ENCODE measurements around the gene GPC6. TPM values are rescaled to one million over a fixed set of nuclear protein-coding genes. Genes with fewer than 3 reads are reported as not detected.

GPC6 gene
- polyA plus RNA-seq, 1 donor (not counting 4 experiments of a cell fraction or from before 2014, with no cell fraction given): 0.42 TPM

DNA sequence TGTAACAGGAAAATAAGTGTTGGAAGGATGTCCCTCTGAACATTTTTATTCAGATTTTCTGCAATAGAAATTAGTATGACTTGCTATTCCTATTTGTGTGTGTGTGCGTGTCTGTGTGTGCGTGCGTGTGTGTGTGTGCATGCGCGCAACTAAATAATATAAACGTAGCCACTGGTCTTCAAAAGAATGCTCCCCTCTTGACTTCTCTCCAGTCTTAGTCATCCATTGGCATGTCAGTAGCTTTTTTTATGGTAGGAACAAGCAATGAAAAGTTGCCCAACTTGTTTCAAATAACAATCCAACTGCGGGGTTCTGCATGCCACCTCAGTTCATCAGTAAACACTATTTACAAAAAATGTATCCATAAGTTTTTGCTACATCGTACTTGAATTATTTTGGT, 249.6 kb downstream of the GPC6 start:
- Histone ChIP-seq H3K9me1 (ENCODE audit: control insufficient read depth, extremely low read depth, insufficient read depth, low read length) (no peaks in the 10 kb centered on the region), H3K4me2 (ENCODE audit: control insufficient read depth, extremely low read depth, insufficient read depth, low read depth, low read length) (no peak overlapping the region), H3K4me3 (ENCODE audit: control insufficient read depth in 2 of 3, extremely low read depth in 1 of 3, insufficient read depth in 2 of 3, low read depth in 1 of 3, low read length in 3 of 3) (no peak overlapping the region), H4K20me1 (ENCODE audit: control insufficient read depth, extremely low read depth, insufficient read depth, low read length) (no peaks in the 10 kb centered on the region), H3K27me3 (ENCODE audit: control insufficient read depth, extremely low read depth, insufficient read depth, low read length) (no peaks in the 10 kb centered on the region), H3K27ac (ENCODE audit: control insufficient read depth, insufficient read depth, low read length) (no peak overlapping the region), H3K9ac (ENCODE audit: control insufficient read depth, extremely low read depth, insufficient read depth, low read length) (no peak overlapping the region), H3K4me1 (ENCODE audit: control insufficient read depth, extremely low read depth, insufficient read depth, low read length) (no peaks in the 10 kb centered on the region), H3K9me3 (ENCODE audit: control insufficient read depth, low read depth, low read length) (no peaks in the 10 kb centered on the region), H2AFZ (ENCODE audit: control insufficient read depth, low read length) (no peak overlapping the region), H3K79me2 (ENCODE audit: control insufficient read depth, insufficient read depth, low read length) (no peaks in the 10 kb centered on the region), H3K36me3 (ENCODE audit: control insufficient read depth in 2 of 2, extremely low read depth in 1 of 2, insufficient read depth in 2 of 2, low read length in 2 of 2) (no peaks in the 10 kb centered on the region)
- DNase-seq (ENCODE audit: low read depth, low spot score) (no peak), FAIRE-seq (no peak)
- TF ChIP-seq CTCF (optimal IDR thresholded peaks at IDR 0.05 in 1 of 3, IDR thresholded peaks at IDR 0.05 in 1 of 3, conservative IDR thresholded peaks at IDR 0.05 in 1 of 3; ENCODE audit: extremely low read depth in 1 of 3, insufficient read depth in 2 of 3, low read length in 3 of 3) (no peak), EZH2 (IDR thresholded peaks at IDR 0.05; ENCODE audit: low read length) (no peak)
- dilution Hi-C loops (cut with MboI; ENCODE audit: extremely low pct_ligation_motif_present, low sequenced_read_pairs): no loop called here

DNA sequence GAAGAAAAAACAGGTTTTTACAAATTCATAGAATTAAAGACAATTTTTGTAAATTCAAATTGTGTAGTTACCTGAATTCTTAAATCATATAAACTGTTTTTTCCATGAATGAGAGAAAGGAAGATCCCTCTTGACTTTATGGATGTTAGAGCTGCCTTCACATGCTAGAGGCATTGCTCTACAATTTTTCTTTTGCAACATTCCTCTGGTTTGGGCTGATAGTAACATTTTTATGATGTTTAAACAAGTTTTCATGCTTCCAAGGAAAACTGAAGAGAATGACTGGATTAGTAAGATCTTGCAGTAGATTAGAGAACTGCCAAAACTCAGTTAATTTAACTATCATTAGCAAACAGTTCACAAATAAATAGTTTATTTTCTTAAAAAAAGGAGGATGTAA, 250.6 kb downstream of the GPC6 start:
- H3K9me1 ChIP-seq (ENCODE audit: control insufficient read depth, extremely low read depth, insufficient read depth, low read length): no peaks in the 10 kb centered on the region
- FAIRE-seq (no peak), DNase-seq (ENCODE audit: low read depth, low spot score) (no peak)
- H3K27me3 ChIP-seq (ENCODE audit: control insufficient read depth, extremely low read depth, insufficient read depth, low read length): no peaks in the 10 kb centered on the region
- H2AFZ ChIP-seq (ENCODE audit: control insufficient read depth, low read length): no peak overlapping the region
- TF ChIP-seq CTCF (optimal IDR thresholded peaks at IDR 0.05 in 1 of 3, IDR thresholded peaks at IDR 0.05 in 1 of 3, conservative IDR thresholded peaks at IDR 0.05 in 1 of 3; ENCODE audit: extremely low read depth in 1 of 3, insufficient read depth in 2 of 3, low read length in 3 of 3): no peak
- TF ChIP-seq EZH2 (IDR thresholded peaks at IDR 0.05; ENCODE audit: low read length): no peak
- H3K79me2 ChIP-seq (ENCODE audit: control insufficient read depth, insufficient read depth, low read length): no peaks in the 10 kb centered on the region
- H3K4me3 ChIP-seq (ENCODE audit: control insufficient read depth in 2 of 3, extremely low read depth in 1 of 3, insufficient read depth in 2 of 3, low read depth in 1 of 3, low read length in 3 of 3): no peak overlapping the region
- no peak overlapping the region for H3K4me2 ChIP-seq (ENCODE audit: control insufficient read depth, extremely low read depth, insufficient read depth, low read depth, low read length)
- no peaks in the 10 kb centered on the region for H3K36me3 ChIP-seq (ENCODE audit: control insufficient read depth in 2 of 2, extremely low read depth in 1 of 2, insufficient read depth in 2 of 2, low read length in 2 of 2)
- dilution Hi-C loops (cut with MboI; ENCODE audit: extremely low pct_ligation_motif_present, low sequenced_read_pairs): no loop called here
- H4K20me1 ChIP-seq (ENCODE audit: control insufficient read depth, extremely low read depth, insufficient read depth, low read length): no peaks in the 10 kb centered on the region
- H3K9me3 ChIP-seq (ENCODE audit: control insufficient read depth, low read depth, low read length): no peaks in the 10 kb centered on the region
- no peaks in the 10 kb centered on the region for H3K4me1 ChIP-seq (ENCODE audit: control insufficient read depth, extremely low read depth, insufficient read depth, low read length)
- H3K27ac ChIP-seq (ENCODE audit: control insufficient read depth, insufficient read depth, low read length): no peak overlapping the region
- H3K9ac ChIP-seq (ENCODE audit: control insufficient read depth, extremely low read depth, insufficient read depth, low read length): no peak overlapping the region

All from keratinocyte (primary cell).